Testis (tissue), 2 donors: ENCODE results near the gene GRK5.

ENCODE experiments used
- CTCF ChIP-seq, 3 experiments: fragments of 450-650 bp in 2 of 3; fragments of 200-600 bp in 1 of 3; sonication (generic) in 1 of 3; IDR thresholded peaks; one replicate each; pipeline ENCODE4 v1.5.1; 2016 to 2019; ENCODE audit warnings: antibody characterized with exemption in 3 of 3, mild to moderate bottlenecking in 2 of 3, moderate library complexity in 1 of 3
- POLR2A ChIP-seq: fragments of 450-650 bp; IDR thresholded peaks from one replicate; pipeline ENCODE4 v1.6.1; 2017; ENCODE audit warnings: antibody characterized with exemption, mild to moderate bottlenecking, moderate library complexity

- TF ChIP-seq CTCF (IDR thresholded peaks at IDR 0.05) (no peak), POLR2A (no peak)
Observed at GRCh38 chr10:119415536-119416503, 208.4 kb downstream of the GRK5 start.
